Kidney glomerular epithelial cell (primary cell): ENCODE results near the gene ICA1L.

Experiments used
- DNase-seq: peaks from one replicate; lab custom pipeline; 2025; lab: John Stamatoyannopoulos, UW

ICA1L gene

DNA sequence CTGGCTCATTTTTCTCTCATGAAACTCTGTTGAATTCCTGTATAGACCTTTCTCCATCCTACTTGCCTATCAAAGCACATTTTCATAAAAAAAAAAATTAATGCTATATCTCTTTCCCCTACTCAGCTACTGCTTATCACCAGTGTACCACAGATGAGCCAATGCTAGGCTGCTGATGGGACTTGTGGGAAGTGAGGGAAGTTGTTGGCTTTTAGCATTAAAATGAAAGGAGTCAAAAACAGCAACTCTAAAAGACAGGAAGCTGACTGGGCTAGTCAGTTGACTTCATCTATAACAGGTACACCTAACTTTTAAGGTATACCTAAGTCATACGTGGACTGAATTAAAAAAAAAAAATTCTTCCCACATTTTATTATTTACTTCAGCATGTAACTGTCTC is 134.7 kb downstream of the ICA1L start:
- DNase-seq, result no peak

DNA sequence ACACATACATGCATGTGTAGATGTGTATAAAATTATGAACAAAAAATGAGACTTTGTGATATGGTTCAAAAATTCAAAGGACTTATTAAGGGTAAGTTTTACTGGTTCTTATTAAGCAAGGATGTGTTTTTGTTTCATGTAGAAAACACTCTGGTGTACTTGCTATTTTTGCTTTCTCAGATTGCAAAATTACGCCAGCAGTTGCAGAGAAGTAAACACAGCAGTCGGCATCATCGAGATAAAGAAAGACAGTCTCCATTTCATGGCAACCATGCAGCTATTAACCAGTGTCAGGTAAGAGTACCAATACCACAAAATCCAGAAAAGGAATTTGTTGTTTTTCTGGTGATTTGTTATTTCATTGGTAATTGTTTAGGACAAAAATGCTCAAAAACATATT is 145.5 kb downstream of the ICA1L start:
- no peak for DNase-seq

DNA sequence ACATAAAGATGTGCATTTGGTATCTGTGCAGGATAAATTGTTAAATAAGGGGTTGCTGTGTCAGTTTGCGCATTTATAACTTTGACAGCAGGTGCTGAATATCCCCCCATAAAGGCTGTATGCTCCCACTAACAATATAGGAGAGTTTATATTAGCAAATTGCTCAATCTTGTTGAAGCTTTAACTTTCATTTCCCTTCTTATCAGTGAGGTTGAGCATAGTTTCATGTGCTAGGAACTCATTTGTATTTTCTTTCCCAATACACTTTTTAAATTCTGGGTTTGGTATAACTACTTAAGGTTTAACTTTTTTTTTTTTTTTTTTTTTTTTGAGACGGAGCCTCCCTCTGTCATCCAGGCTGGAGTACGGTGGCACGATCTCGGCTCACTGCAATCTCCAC is 147.8 kb downstream of the ICA1L start:
- no peak for DNase-seq
